ENCODE measurements around the gene ROBO1.

ROBO1 gene

DNA sequence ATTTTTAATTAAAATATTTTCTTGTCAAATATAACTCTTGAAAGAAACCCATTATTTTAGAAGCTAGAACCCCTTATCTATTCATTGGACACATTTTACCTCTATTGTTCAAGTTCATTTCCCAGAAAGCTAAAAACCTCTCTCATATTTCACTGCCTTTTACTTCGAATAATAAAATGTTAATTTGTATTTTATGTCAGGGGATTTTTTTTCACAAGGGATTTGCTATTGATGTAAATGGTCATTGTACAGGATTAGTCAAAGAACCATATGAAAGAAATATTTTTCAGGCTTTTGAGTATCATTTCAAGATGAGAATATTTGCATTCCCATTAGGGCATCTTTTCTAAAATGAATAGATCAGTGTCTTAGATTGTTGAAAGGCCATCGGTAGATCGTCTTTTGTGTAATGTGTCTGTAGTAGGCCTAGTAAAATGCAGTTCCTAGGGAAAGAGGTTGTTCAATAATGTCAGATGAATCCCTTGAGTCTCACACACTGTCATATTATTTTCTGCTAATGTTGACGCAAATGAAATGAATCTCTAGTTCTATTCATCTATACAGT, 114.5 kb downstream of the ROBO1 start:
- H3K27me3 ChIP-seq (ENCODE audit: low read depth) = no peaks in the 10 kb centered on the region
- H3K4me3 ChIP-seq = no peak overlapping the region
- in situ Hi-C loops (cut with MboI; ENCODE audit: low sequenced_read_pairs) = no loop called here
- peak in 1 of 2 experiments; percentile 94 for DNase-seq (ENCODE audit: low spot score in 2 of 2)
- no peaks in the 10 kb centered on the region for H3K36me3 ChIP-seq (replicated peaks)
- peaks cover 35% of the 10 kb centered on the region for H3K4me1 ChIP-seq
- no peaks in the 10 kb centered on the region for H3K9me3 ChIP-seq

GRCh38 chr3:79651536-79652065, 116.2 kb downstream of the ROBO1 start:
- Histone ChIP-seq H3K4me1 (peaks cover 35% of the 10 kb centered on the region), H3K4me3 (no peak overlapping the region), H3K27me3 (ENCODE audit: low read depth) (no peaks in the 10 kb centered on the region), H3K9me3 (no peaks in the 10 kb centered on the region), H3K36me3 (replicated peaks) (no peaks in the 10 kb centered on the region)
- peak in 1 of 2 experiments; percentile 21 for DNase-seq (ENCODE audit: low spot score in 2 of 2)
- in situ Hi-C loops (cut with MboI; ENCODE audit: low sequenced_read_pairs) = no loop called here

DNA sequence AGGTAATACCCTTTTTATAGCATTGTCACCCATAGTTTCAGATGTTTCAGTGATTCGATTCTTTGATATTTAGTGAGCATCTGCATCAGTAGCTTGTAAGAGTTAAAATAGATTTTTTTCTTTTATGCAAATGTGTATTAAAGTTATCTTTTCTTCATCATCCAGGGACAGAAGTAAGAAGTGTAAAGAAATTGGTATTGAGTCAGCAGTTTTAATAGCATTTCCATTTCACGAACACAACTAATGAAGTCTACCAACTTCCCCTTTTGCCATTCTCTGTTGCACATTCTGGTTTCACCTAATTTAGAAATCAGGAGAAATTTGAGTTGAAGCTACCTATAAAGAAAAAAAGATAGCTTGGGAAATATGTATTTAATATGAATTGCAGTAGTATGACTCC, 127.9 kb downstream of the ROBO1 start:
- Histone ChIP-seq H3K9me3 (no peaks in the 10 kb centered on the region), H3K36me3 (replicated peaks) (no peaks in the 10 kb centered on the region), H3K4me3 (no peak overlapping the region), H3K4me1 (no peaks in the 10 kb centered on the region), H3K27me3 (ENCODE audit: low read depth) (no peaks in the 10 kb centered on the region)
- in situ Hi-C loops (cut with MboI; ENCODE audit: low sequenced_read_pairs) = no loop called here
- DNase-seq (ENCODE audit: low spot score in 2 of 2) = no peak

DNA sequence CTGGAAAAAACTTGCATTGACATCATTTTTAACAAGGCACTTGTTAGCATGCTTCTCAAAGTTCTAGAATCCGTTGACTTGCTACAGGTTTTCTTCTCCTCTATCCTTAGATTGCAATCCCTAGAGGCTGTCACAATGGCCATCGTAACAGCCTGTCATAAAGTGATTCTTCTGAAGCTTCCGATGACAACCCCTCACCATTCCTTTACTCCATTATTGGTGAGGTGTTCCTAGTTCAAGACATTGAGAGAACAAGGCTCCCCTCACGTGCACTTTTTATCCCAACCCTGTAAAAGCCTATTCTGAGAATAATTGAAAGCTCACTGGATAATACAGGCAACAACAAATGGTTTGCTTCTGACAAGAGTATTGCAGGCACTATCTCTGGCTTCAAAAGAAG, 131.4 kb downstream of the ROBO1 start:
- no peaks in the 10 kb centered on the region for H3K36me3 ChIP-seq (replicated peaks)
- no peaks in the 10 kb centered on the region for H3K9me3 ChIP-seq
- no peak overlapping the region for H3K4me3 ChIP-seq
- H3K4me1 ChIP-seq = no peaks in the 10 kb centered on the region
- in situ Hi-C loops (cut with MboI; ENCODE audit: low sequenced_read_pairs) = no loop called here
- no peaks in the 10 kb centered on the region for H3K27me3 ChIP-seq (ENCODE audit: low read depth)
- no peak for DNase-seq (ENCODE audit: low spot score in 2 of 2)

- Histone ChIP-seq H3K9me3 (no peaks in the 10 kb centered on the region), H3K27me3 (ENCODE audit: low read depth) (no peaks in the 10 kb centered on the region)
- in situ Hi-C loops (cut with MboI; ENCODE audit: low sequenced_read_pairs) = no loop called here
Measured at GRCh38 chr3:79632842-79633241, 135.0 kb downstream of the ROBO1 start.

GRCh38 chr3:79618883-79619282, 148.9 kb downstream of the ROBO1 start:
- in situ Hi-C loops (cut with MboI; ENCODE audit: low sequenced_read_pairs) = no loop called here
- Histone ChIP-seq H3K9me3 (peaks cover 5% of the 10 kb centered on the region; the same call in 1 of the 2 replicates), H3K36me3 (replicated peaks) (no peaks in the 10 kb centered on the region), H3K4me1 (no peaks in the 10 kb centered on the region), H3K4me3 (no peak overlapping the region), H3K27me3 (ENCODE audit: low read depth) (no peaks in the 10 kb centered on the region)
- no peak for DNase-seq (ENCODE audit: low spot score in 2 of 2)

More at GRCh38 chr3:79632842-79633241, 135.0 kb downstream of the ROBO1 start:
- Histone ChIP-seq H3K36me3 (replicated peaks) (no peaks in the 10 kb centered on the region), H3K4me1 (no peaks in the 10 kb centered on the region), H3K4me3 (no peak overlapping the region)
- DNase-seq (ENCODE audit: low spot score in 2 of 2) = no peak

DNA sequence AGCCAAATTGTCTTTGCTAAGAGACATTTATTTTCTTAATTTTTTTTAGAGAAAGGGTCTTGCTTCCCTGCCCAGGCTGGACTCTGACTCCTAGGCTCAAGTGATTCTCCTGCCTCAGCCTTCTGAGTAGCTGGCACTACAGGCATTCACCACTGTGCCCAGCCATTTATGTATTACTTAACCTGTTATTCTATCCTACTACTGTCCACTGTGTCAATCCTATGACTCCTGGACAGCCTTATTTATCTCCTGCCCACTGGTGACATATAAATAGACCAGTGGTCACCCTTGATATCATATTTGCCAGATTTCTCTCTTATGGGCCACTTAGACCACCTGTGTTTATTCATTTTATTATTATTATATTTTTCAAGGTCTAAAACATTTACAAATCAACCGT, 161.4 kb downstream of the ROBO1 start:
- Histone ChIP-seq H3K4me3 (no peak overlapping the region), H3K9me3 (no peaks in the 10 kb centered on the region), H3K4me1 (peaks cover 4% of the 10 kb centered on the region), H3K27me3 (ENCODE audit: low read depth) (no peaks in the 10 kb centered on the region), H3K36me3 (replicated peaks) (no peaks in the 10 kb centered on the region)
- in situ Hi-C loops (cut with MboI; ENCODE audit: low sequenced_read_pairs) = no loop called here
- no peak for DNase-seq (ENCODE audit: low spot score in 2 of 2)

- H3K36me3 ChIP-seq (replicated peaks) = no peaks in the 10 kb centered on the region
- in situ Hi-C loops (cut with MboI; ENCODE audit: low sequenced_read_pairs) = no loop called here
- H3K4me3 ChIP-seq = no peak overlapping the region
- H3K4me1 ChIP-seq = peaks cover 4% of the 10 kb centered on the region
- H3K27me3 ChIP-seq (ENCODE audit: low read depth) = no peaks in the 10 kb centered on the region
- no peaks in the 10 kb centered on the region for H3K9me3 ChIP-seq
- no peak for DNase-seq (ENCODE audit: low spot score in 2 of 2)
Measured at GRCh38 chr3:79604681-79605080, 163.1 kb downstream of the ROBO1 start.

DNA sequence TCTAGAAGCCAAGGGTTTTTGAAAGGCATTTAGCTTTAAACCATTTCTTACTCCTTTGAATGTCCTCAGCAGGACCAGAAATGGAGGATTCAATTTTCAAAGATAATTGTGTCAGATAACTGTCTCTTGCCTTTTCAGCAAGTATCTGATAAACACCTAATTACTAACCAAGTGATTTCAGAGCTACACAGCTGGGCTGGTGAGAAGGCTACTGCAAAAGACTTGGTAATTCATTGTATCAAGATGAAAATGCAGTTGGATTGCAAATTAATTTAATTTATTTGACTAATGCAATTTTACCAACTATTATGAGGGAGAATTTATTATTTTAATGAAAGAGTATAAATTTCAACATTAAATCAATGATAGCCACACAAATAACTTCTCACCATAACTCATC, 165.4 kb downstream of the ROBO1 start:
- Histone ChIP-seq H3K9me3 (no peaks in the 10 kb centered on the region), H3K4me1 (peaks cover 4% of the 10 kb centered on the region), H3K27me3 (ENCODE audit: low read depth) (no peaks in the 10 kb centered on the region), H3K36me3 (replicated peaks) (no peaks in the 10 kb centered on the region), H3K4me3 (no peak overlapping the region)
- no peak for DNase-seq (ENCODE audit: low spot score in 2 of 2)
- in situ Hi-C loops (cut with MboI; ENCODE audit: low sequenced_read_pairs) = no loop called here

DNA sequence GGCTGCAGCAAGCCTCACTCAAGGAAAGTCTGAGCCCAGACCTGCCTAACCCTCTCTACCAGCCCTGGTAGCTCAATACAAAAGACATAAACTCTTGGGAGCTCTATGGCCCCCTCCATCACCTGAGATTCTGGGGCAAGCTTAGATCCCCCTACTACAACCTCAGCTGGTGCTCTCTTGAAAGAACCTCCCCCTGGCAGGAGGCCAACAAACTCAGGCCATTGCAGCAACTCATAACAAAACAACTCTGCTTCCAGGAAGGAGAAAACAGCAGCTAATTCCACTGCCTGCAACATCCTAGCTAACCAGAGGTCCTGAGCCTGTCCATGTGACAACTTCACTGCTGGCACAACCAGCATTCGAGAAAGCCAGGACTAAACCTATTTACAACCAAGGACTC, 169.2 kb downstream of the ROBO1 start:
- peaks cover 4% of the 10 kb centered on the region for H3K4me1 ChIP-seq
- in situ Hi-C loops (cut with MboI; ENCODE audit: low sequenced_read_pairs) = no loop called here
- DNase-seq (ENCODE audit: low spot score in 2 of 2) = peak in 1 of 2 experiments; percentile 65

GRCh38 chr3:79597709-79598108, 170.1 kb downstream of the ROBO1 start:
- Histone ChIP-seq H3K4me1 (peaks cover 4% of the 10 kb centered on the region), H3K9me3 (no peaks in the 10 kb centered on the region), H3K27me3 (ENCODE audit: low read depth) (no peaks in the 10 kb centered on the region), H3K4me3 (no peak overlapping the region), H3K36me3 (replicated peaks) (no peaks in the 10 kb centered on the region)
- in situ Hi-C loops (cut with MboI; ENCODE audit: low sequenced_read_pairs) = no loop called here
- no peak for DNase-seq (ENCODE audit: low spot score in 2 of 2)

More for the DNA sequence above, 169.2 kb downstream of the ROBO1 start:
- Histone ChIP-seq H3K4me3 (no peak overlapping the region), H3K9me3 (no peaks in the 10 kb centered on the region), H3K27me3 (ENCODE audit: low read depth) (no peaks in the 10 kb centered on the region), H3K36me3 (replicated peaks) (no peaks in the 10 kb centered on the region)

DNA sequence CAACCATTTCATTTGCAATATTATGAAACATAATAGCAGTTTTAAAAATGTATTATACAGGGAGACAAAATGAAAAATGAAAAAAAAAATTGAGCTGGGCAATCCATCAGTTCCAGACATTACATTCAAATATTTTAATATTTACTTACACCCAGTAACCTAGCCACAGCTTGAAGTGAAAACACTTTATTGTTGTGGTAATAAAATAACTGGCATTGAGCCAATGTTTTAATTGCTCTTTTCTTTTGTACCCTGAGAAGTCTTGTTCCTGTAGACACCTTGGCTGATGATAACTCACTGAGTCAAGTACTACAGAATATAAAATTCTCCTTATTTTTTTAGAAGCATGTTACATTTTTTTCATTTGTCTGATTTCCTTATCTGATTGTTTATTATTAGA, 180.6 kb downstream of the ROBO1 start:
- in situ Hi-C loops (cut with MboI; ENCODE audit: low sequenced_read_pairs) = no loop called here

DNA sequence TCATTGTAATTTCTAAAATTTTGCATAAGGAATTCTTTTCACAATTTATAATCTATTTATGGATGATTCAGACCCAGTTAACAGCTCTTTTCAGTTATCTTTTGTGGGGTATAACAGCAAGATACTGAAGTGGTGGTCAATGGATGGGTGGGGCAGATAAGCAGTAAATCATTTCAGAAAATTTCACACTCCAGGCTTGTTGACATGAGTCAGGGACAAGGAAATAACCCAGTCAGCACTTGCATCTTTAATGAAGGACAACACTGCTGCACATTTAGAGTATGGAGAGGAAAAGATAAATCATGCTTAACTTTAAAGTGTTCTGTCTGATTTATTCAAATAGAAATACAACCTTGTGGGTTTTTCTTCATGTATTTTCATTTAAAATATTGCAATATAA, 181.6 kb downstream of the ROBO1 start:
- Histone ChIP-seq H3K27me3 (ENCODE audit: low read depth) (no peaks in the 10 kb centered on the region; the same call in 1 of the 2 replicates), H3K9me3 (no peaks in the 10 kb centered on the region), H3K4me3 (no peak overlapping the region), H3K4me1 (peaks cover 19% of the 10 kb centered on the region), H3K36me3 (replicated peaks) (no peaks in the 10 kb centered on the region)
- in situ Hi-C loops (cut with MboI; ENCODE audit: low sequenced_read_pairs) = no loop called here
- no peak for DNase-seq (ENCODE audit: low spot score in 2 of 2)

More for the DNA sequence above, 180.6 kb downstream of the ROBO1 start:
- DNase-seq (ENCODE audit: low spot score in 2 of 2) = no peak
- Histone ChIP-seq H3K27me3 (ENCODE audit: low read depth) (no peaks in the 10 kb centered on the region; the same call in 1 of the 2 replicates), H3K9me3 (no peaks in the 10 kb centered on the region), H3K4me1 (peaks cover 20% of the 10 kb centered on the region), H3K4me3 (no peak overlapping the region), H3K36me3 (replicated peaks) (no peaks in the 10 kb centered on the region)

DNA sequence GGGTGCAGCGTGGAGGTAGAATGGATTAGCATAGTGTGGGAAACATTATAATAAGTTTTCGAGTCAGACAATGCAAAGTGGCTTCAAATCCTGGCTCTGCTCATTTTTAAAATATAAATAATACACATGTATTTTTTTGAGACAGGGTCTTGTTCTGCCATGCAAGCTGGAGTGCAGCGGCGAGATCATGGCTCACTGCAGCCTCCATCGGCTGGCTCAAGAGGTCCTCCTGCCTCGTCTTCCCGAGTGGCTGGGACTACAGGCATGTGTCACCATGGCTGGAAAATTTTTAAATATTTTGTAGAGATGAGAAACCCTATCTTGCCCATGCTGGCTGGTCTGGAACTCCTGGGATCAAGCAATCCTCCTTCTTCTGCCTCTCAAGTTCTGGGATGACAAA, 194.9 kb downstream of the ROBO1 start:
- Histone ChIP-seq H3K27me3 (ENCODE audit: low read depth) (no peaks in the 10 kb centered on the region), H3K4me3 (no peak overlapping the region), H3K9me3 (no peaks in the 10 kb centered on the region), H3K4me1 (no peaks in the 10 kb centered on the region), H3K36me3 (replicated peaks) (no peaks in the 10 kb centered on the region)
- DNase-seq (ENCODE audit: low spot score in 2 of 2) = no peak
- in situ Hi-C loops (cut with MboI; ENCODE audit: low sequenced_read_pairs) = no loop called here

DNA sequence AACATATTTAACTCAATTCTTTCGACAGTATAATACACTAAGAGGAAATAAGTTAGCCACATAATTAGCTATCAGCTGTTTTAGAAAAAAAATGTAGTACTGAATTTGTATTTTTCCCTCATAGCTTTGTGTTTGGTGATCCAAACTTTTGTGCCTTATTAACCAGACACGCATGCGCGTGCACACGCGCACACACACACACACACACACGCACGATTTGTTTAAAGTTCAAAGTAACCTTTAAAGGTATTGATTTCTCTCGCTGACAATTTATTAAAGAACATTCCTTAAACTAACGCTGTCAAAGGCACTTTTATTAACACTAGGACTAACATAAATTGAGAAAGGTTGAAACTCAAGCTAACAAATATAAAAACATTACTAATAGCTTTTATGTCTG, 198.9 kb downstream of the ROBO1 start:
- H3K4me3 ChIP-seq = no peak overlapping the region
- no peaks in the 10 kb centered on the region for H3K9me3 ChIP-seq
- H3K4me1 ChIP-seq = no peaks in the 10 kb centered on the region
- no peaks in the 10 kb centered on the region for H3K27me3 ChIP-seq (ENCODE audit: low read depth)
- no peak for DNase-seq (ENCODE audit: low spot score in 2 of 2)
- H3K36me3 ChIP-seq (replicated peaks) = no peaks in the 10 kb centered on the region
- in situ Hi-C loops (cut with MboI; ENCODE audit: low sequenced_read_pairs) = no loop called here

All from HAP-1 (cell line).